ENCODE results near the gene KDM4B. TPM values are rescaled to one million over a fixed set of nuclear protein-coding genes. Genes with fewer than 3 reads are reported as not detected.

KDM4B gene
- total RNA-seq, 1 donor from 2014 or later: 43.7 TPM

GRCh38 chr19:5086230-5086629 lies 117.3 kb downstream of the KDM4B start:
- intact Hi-C loops (cut with micrococcal nuclease): no loop called here

- intact Hi-C loops (cut with micrococcal nuclease): no loop called here
Measured at GRCh38 chr19:5086725-5087439, 118.0 kb downstream of the KDM4B start.

DNA sequence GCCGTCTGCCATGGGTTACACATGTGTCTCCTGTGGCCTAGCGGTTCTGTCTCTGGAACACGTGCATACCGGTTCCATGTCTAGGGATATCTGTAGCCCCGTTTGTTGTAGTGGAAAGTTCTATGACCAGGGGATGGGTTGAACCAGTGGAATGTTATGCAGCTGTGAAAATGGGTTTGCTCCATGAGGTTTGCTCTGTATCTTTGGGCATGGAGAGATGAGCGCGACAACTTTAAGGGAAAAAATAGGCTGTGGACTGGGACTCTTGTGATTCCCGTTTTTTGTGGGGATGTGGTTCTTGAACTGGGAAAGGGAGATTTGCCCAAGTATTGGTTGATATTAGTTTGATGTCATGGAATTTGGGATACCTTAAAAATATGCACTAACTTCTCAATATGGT lies 120.4 kb downstream of the KDM4B start:
- intact Hi-C loops (cut with micrococcal nuclease): no loop called here

GRCh38 chr19:5090465-5091017 lies 121.6 kb downstream of the KDM4B start:
- intact Hi-C loops (cut with micrococcal nuclease): no loop called here

GRCh38 chr19:5091018-5091683 lies 122.2 kb downstream of the KDM4B start:
- intact Hi-C loops (cut with micrococcal nuclease): no loop called here

- intact Hi-C loops (cut with micrococcal nuclease): no loop called here
Measured at GRCh38 chr19:5091684-5092480, 123.0 kb downstream of the KDM4B start.

- intact Hi-C loops (cut with micrococcal nuclease): no loop called here
Measured at GRCh38 chr19:5092481-5092843, 123.5 kb downstream of the KDM4B start.

- intact Hi-C loops (cut with micrococcal nuclease): no loop called here
Measured at GRCh38 chr19:5093297-5093928, 124.5 kb downstream of the KDM4B start.

GRCh38 chr19:5093948-5094718 lies 125.2 kb downstream of the KDM4B start:
- intact Hi-C loops (cut with micrococcal nuclease): no loop called here

DNA sequence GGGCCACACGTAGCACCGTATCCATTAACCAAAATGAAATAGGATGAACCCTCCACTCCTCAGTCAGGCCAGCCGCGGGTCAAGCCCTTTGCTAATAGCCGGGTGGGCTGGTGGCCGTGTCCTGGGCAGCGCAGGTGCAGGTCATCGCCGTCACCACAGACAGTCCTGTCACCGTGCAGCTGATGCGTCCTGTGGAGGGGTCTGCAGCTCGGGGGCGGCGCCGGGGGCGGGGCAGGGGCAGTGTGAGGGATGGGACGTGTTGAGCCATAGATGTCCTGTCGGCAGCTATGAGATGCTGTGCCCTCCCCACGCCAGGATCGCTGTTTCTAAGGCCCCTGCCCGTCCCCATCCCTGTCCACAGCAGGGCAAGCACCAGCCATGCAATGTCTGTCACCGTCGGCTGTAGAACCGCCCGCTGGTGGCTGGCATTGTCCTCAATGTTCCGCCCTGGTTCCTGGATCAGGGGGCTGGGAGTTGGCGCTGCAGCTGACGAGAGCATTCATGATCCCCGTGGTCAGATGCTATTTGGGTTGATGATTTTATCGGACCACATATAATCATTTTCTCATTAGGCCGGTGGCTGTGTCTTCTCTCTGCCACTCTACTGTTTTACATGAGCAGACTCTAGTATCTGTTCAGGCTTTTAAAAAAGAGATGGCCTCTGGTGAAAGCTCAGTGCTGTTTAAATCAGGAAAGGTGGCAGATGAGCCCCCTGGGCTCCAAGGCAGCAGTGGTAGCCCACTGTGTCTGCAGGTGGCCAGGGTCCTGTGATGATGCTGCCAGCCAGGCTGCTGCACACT lies 126.1 kb downstream of the KDM4B start:
- intact Hi-C loops (cut with micrococcal nuclease): no loop called here

DNA sequence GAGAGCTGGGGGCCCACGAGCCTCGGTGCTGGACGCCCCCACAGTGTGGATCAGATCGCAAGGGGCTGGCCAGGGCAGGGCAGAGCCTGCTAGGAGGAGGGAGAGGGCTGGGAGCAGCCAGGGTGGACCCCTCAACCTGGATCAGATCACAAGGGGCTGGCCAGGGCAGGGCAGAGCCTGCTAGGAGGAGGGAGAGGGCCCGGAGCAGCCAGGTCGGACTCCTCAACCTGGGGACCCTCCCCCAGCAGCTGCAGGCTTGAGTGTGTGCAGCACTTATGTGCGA lies 126.6 kb downstream of the KDM4B start:
- intact Hi-C loops (cut with micrococcal nuclease): no loop called here

GRCh38 chr19:5096536-5096935 lies 127.6 kb downstream of the KDM4B start:
- intact Hi-C loops (cut with micrococcal nuclease): no loop called here

DNA sequence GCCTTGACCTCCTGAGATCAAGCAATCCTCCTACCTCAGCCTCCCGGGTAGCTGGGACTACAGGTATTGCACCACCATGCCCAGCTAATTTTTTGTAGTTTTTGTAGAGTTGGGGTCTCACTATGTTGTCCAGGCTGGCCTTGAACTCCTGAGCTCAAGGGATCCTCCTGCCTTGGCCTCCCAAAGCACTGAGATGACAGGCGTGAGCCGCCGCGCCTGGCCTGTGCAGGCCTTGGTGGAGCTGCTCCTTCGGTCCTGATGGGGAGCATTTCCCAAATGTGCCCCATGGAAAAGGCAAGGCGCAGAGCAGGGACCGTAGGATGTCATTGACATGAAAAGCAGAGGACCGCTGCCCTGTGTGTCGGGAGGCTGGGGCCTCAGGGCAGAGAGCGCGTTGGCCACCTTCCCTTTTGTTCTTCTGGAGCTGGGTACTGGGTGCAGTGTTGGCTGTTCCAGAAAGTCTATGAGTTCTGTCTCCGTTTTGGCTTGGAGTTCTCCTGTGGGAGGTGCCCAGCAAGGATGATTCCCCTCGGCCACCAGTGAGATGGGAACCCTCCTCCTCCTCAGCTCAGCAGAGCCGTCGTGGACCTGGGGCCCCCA lies 128.5 kb downstream of the KDM4B start:
- intact Hi-C loops (cut with micrococcal nuclease): no loop called here

DNA sequence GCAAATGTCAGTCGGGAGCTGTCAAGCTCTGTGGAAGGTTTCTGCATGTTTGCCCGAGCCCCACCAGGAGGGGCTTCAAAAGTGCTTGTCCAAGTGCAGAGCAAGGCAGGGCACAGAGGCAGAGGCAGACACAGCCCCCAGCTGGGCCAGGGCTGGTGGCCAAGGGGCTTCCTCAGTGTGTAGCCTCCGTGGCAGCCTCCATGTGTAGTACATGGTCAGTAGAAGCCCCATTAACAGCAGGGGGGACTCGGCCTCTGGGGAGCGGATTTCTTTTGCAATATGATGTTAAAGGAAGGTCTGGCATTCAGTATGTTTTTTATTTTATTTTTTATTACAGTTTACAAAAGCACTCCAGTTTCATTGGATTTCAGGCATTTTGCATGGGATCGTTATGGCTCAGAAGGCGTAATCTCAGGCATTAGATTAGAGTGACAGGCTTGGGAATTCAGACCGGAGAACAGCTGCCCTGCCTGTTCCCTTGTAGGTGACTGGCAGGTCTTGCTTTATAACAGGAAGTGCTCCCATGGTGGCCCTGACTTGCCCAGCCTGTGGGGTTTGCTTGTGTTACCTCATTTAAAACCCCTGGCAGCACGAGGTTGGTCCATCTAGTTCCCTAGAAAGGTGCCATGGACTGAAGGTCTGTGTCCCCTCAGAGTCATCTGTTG lies 129.2 kb downstream of the KDM4B start:
- intact Hi-C loops (cut with micrococcal nuclease): no loop called here

DNA sequence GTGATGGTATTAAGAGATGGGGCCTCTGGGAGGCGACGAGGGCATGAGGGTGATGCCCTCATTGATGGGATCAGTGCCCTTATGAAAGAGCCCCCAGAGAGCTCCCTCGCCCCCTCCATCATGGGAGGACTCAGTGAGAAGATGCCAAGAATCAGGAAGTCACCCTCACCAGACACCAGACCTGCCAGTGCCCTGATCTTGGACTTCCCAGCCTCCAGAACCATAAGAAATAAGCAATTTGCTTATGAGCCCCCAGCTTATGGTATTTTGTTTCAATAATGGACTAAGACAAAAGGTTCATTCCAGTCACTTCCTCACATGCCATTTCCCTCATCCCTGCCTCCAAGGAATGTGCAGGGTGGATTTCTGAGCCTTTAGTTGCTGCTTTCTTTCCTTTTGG lies 129.7 kb downstream of the KDM4B start:
- intact Hi-C loops (cut with micrococcal nuclease): no loop called here

DNA sequence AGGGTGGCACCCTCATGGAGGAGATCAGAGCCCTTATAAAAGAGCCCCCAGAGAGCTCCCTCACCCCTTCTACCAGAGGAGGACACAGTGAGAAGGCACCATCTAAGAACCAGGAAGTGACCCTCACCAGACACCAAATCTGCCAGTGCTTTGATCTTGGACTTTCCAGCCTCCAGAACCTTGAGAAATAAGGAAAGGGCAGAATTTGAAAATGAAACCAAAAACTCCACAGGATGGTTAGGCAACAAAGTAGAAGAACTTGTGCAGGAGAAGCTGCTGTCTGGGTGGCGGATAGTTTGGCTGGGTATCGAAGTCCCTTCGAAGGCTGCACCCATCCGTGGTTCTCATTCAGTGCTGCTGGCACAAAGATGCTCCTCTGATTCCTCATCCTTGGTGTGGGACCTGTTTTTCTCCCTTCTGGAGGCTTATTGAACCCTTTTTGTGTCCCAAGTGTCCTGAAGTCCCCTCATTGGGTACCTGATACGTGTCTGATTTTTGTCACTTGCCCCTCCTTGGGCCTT lies 130.8 kb downstream of the KDM4B start:
- intact Hi-C loops (cut with micrococcal nuclease): no loop called here

DNA sequence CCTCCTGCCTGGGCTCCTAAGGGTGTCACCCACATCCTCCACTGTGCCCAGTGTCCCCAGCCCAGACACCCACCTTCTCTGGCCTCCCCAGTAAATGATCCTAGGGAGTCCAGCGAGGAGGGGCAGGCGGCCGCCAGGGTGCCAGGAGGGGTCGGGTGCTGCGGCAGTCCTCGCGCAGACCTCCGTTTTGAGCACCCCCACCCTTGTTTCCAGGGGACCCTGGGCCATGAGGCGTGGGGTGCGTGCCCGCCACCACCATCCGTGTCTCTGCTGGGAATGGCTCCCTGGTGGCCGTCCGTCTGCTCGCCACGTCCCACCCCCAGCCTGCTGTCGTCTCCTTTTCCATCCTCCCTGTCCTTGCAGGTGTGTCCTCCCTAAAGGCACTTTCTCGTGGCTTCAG lies 133.0 kb downstream of the KDM4B start:
- intact Hi-C loops (cut with micrococcal nuclease): no loop called here

GRCh38 chr19:5102520-5102919 lies 133.6 kb downstream of the KDM4B start:
- intact Hi-C loops (cut with micrococcal nuclease): no loop called here

GRCh38 chr19:5103061-5103701 lies 134.3 kb downstream of the KDM4B start:
- intact Hi-C loops (cut with micrococcal nuclease): no loop called here
